Measurements from ENCODE around the gene DOCK6.
A peak's percentile ranks its signal among the peaks of the same experiment; 100 is the strongest.
"Not testable (repeated sequence)": the region's sequence is repeated elsewhere in the genome, so short reads cannot be mapped to it uniquely, and the experiment has no call there.

The DOCK6 gene

DNA sequence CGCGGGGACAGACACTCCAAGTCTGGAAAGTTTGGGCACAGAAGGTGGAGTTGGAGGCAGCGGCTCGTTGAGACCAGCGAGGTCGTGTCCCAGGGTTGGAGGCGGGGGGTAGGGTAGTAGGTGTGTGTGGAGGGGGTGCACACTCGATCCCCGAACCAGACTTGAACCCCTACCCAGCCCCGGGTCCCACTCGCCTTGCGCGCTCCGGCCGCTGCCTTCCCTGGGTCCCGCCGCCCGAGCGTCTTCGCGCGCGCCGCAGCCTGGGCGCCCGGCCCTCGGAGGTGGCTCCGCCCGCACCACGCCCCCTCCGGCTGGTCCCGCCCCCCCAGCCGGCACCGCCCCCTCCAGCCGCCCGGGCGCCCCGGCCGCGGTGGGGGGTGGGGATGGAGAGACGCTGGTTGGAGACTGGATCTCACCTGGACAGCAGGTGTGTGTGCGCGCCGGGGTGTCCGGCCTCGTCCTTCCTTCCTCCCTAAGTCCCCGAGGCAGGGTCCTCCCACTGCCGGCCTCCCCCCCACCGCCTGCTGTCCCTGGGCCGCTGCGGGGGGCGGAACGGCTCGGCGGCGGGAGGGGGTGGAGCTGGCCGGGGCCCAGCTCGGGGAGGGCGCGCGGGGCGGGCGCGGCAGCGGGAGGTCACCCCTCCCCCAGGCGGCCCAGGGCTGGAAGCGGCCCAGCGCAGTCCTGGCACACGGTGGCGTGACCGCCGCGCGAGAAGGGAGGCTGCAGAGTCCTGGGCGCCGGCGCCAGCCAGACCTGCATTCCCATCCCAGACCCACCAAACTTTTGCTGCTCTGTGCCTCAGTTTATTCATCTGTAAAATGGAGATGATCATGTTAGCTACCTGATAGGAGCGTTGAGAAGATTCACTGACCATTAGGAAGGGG lies 64.8 kb downstream of the DOCK6 start, which contains the start of gene KANK2:
TSS of gene KANK2 (minus strand) at position 255 of the 884 bp plus-strand sequence. CDS start 3,034 bp downstream, outside the sequence.
- DNase-seq (ENCODE audit: low spot score), result peak; percentile 70

GRCh38 chr19:11196406-11197287 lies 65.7 kb downstream of the DOCK6 start:
- DNase-seq (ENCODE audit: low spot score), result no peak

- DNase-seq (ENCODE audit: low spot score), result no peak
Measured at GRCh38 chr19:11195681-11196080, 66.6 kb downstream of the DOCK6 start.

GRCh38 chr19:11194656-11195558 lies 67.4 kb downstream of the DOCK6 start:
- no peak for DNase-seq (ENCODE audit: low spot score)

DNA sequence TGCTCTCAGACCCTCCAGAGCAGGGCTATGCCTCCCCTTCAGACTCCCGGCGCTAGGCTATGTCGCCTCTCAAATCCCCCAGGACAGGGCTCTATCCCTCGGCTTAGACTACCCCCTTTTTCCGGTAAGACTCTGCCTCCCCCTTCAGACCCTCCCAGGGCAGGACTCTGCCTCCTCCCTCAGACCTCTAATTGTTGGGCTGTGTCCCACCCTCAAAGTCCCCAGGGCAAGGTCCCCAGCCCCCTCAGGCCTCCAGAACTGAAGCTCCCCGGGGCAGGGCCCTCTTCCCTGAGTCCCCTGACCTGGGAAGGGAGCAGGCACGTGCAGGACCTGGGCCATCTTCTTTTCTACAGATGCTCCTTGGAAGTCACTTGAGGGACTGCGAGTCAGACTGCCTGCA lies 68.2 kb downstream of the DOCK6 start:
- DNase-seq (ENCODE audit: low spot score), result no peak

GRCh38 chr19:11192957-11193939 lies 69.1 kb downstream of the DOCK6 start:
- no peak for DNase-seq (ENCODE audit: low spot score)

- DNase-seq (ENCODE audit: low spot score), result no peak
Measured at GRCh38 chr19:11191934-11192333, 70.4 kb downstream of the DOCK6 start.

- no peak for DNase-seq (ENCODE audit: low spot score)
Measured at GRCh38 chr19:11191273-11191755, 71.0 kb downstream of the DOCK6 start.

GRCh38 chr19:11190501-11190900 lies 71.8 kb downstream of the DOCK6 start:
- no peak for DNase-seq (ENCODE audit: low spot score)

DNA sequence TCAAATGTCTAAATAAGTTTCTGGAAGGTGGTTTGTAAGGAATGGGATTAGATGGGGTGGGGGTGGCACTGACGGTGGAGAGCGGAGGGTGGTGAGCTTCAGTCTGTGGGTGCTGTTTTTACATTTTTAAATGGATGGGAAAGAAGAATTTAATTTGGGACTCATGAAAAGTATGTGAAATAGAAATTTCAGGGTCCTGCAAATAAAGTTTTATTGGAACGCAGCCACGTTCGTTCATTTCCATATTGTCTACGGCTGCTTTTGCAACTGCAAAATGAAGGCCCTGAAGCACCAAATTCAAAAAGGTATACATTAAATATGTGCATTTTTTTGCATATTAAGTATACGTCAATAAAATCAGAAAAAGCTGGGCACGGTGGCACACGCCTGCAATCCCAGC lies 74.9 kb downstream of the DOCK6 start:
- DNase-seq (ENCODE audit: low spot score), result no peak

DNA sequence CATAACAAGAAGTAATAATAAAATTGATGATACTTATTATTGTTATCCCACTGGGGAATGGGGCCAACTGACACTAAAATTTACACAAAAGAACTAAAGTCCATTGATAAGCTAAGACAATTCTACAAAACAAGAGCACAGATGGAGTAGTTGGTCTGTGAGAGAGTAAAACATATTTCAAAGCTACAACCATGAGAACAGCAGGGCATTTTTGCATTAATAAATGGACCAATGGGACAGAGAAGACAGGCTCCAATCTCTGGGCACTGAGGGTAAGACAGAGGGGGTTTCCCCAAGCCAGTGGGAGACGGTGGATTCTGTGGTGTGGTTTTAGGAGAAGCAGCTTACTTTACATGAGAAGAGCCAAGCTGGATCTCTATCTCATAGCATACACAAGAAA lies 79.3 kb downstream of the DOCK6 start:
- no peak for DNase-seq (ENCODE audit: low spot score)

DNA sequence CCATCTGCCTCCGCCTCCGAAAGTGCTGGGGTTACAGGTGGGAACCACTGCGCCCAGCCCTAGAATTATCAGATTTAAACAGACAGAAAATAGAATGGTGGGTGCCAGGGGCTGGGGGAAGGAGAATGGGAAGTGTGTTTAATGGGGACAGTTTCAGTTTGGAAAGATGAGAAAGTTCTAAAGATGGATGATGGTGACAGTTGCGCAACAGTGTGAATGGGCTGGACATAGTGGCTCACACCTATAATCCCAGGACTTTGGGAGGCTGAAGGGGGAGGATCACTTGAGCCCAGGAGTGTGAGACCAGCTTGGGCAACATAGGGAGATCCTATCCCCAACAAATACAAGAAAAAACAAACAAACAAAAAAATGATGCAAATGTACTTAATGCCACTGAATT lies 80.8 kb downstream of the DOCK6 start:
- no peak for DNase-seq (ENCODE audit: low spot score)

- not testable (repeated sequence) for DNase-seq (ENCODE audit: low spot score)
Measured at GRCh38 chr19:11180975-11181374, 81.3 kb downstream of the DOCK6 start.

- no peak for DNase-seq (ENCODE audit: low spot score)
Measured at GRCh38 chr19:11180346-11180745, 82.0 kb downstream of the DOCK6 start.

GRCh38 chr19:11179716-11180297 lies 82.5 kb downstream of the DOCK6 start:
- no peak for DNase-seq (ENCODE audit: low spot score)

GRCh38 chr19:11179145-11179465 lies 83.2 kb downstream of the DOCK6 start:
- not testable (repeated sequence) for DNase-seq (ENCODE audit: low spot score)

GRCh38 chr19:11177592-11177991 lies 84.7 kb downstream of the DOCK6 start:
- no peak for DNase-seq (ENCODE audit: low spot score)

- no peak for DNase-seq (ENCODE audit: low spot score)
Measured at GRCh38 chr19:11176466-11177193, 85.7 kb downstream of the DOCK6 start.

DNA sequence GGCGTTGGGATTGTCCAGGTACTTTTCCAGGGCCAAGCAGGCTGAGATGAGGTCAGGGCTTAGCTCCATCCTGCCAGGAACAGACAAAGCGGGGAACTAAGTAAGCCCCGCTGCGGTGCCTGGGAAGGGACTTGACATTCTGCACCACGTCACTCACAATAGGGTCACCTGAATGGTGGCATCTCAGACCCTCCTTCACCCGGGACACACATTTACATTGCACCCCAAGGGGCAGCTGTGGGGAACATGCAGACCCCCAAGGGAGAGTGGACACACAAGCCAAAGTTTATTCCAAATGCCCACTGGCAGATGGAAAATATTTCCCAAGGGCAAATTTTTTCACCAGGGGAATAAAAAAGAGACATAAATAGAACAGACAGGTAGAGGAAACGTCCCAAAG lies 86.4 kb downstream of the DOCK6 start:
- DNase-seq (ENCODE audit: low spot score), result no peak
